ENCODE results near the gene SLFNL1. TPM values are rescaled to one million over a fixed set of nuclear protein-coding genes. Genes with fewer than 3 reads are reported as not detected.

Gene SLFNL1
- total RNA-seq, 1 donor from 2014 or later = 0.18 TPM

GRCh38 chr1:41038110-41038509, 16.6 kb upstream of the SLFNL1 start:
- no peak overlapping the region for H3K4me3 Mint-ChIP-seq (ENCODE audit: unreplicated experiment)
- peaks cover 15% of the 10 kb centered on the region for H3K36me3 Mint-ChIP-seq (ENCODE audit: low read depth, unreplicated experiment)
- H3K27me3 ChIP-seq (ENCODE audit: insufficient read depth, low read length) = no peaks in the 10 kb centered on the region
- no peak for FAIRE-seq
- no peaks in the 10 kb centered on the region for H3K9me3 ChIP-seq (ENCODE audit: insufficient read depth, low read depth, low read length)
- H3K27me3 Mint-ChIP-seq (ENCODE audit: low read depth, unreplicated experiment) = no peaks in the 10 kb centered on the region
- H3K4me3 ChIP-seq (ENCODE audit: insufficient read depth, low read depth, low read length) = no peak overlapping the region
- H3K27ac ChIP-seq (ENCODE audit: low read depth, low read length) = no peak overlapping the region
- peaks cover 8% of the 10 kb centered on the region for H3K4me1 Mint-ChIP-seq (ENCODE audit: low read depth, unreplicated experiment)
- H3K4me1 ChIP-seq (ENCODE audit: insufficient read depth, low read length) = no peaks in the 10 kb centered on the region
- no peak overlapping the region for H3K4me2 ChIP-seq (ENCODE audit: low read length)
- H3K79me2 ChIP-seq (ENCODE audit: insufficient read depth, low read length) = no peaks in the 10 kb centered on the region
- H3K9ac ChIP-seq (ENCODE audit: low read length) = no peak overlapping the region
- H3K9me3 Mint-ChIP-seq (ENCODE audit: unreplicated experiment) = no peaks in the 10 kb centered on the region
- TF ChIP-seq, protein P1, sequence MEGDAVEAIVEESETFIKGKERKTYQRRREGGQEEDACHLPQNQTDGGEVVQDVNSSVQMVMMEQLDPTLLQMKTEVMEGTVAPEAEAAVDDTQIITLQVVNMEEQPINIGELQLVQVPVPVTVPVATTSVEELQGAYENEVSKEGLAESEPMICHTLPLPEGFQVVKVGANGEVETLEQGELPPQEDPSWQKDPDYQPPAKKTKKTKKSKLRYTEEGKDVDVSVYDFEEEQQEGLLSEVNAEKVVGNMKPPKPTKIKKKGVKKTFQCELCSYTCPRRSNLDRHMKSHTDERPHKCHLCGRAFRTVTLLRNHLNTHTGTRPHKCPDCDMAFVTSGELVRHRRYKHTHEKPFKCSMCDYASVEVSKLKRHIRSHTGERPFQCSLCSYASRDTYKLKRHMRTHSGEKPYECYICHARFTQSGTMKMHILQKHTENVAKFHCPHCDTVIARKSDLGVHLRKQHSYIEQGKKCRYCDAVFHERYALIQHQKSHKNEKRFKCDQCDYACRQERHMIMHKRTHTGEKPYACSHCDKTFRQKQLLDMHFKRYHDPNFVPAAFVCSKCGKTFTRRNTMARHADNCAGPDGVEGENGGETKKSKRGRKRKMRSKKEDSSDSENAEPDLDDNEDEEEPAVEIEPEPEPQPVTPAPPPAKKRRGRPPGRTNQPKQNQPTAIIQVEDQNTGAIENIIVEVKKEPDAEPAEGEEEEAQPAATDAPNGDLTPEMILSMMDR (IDR thresholded peaks at IDR 0.05; ENCODE audit: insufficient read depth, low read depth, low read length) = no peak
- no peak for TF ChIP-seq EZH2 (IDR thresholded peaks at IDR 0.05; ENCODE audit: insufficient read depth, low read length)
- no peak overlapping the region for H3K27ac Mint-ChIP-seq (ENCODE audit: unreplicated experiment)
- H4K20me1 ChIP-seq (ENCODE audit: insufficient read depth, low read length) = no peaks in the 10 kb centered on the region
- DNase-seq (ENCODE audit: low read depth) = no peak
- no peak overlapping the region for H2AFZ ChIP-seq (ENCODE audit: low read depth, low read length)
- H3K36me3 ChIP-seq (ENCODE audit: insufficient read depth, low read length) = peaks cover 11% of the 10 kb centered on the region

DNA sequence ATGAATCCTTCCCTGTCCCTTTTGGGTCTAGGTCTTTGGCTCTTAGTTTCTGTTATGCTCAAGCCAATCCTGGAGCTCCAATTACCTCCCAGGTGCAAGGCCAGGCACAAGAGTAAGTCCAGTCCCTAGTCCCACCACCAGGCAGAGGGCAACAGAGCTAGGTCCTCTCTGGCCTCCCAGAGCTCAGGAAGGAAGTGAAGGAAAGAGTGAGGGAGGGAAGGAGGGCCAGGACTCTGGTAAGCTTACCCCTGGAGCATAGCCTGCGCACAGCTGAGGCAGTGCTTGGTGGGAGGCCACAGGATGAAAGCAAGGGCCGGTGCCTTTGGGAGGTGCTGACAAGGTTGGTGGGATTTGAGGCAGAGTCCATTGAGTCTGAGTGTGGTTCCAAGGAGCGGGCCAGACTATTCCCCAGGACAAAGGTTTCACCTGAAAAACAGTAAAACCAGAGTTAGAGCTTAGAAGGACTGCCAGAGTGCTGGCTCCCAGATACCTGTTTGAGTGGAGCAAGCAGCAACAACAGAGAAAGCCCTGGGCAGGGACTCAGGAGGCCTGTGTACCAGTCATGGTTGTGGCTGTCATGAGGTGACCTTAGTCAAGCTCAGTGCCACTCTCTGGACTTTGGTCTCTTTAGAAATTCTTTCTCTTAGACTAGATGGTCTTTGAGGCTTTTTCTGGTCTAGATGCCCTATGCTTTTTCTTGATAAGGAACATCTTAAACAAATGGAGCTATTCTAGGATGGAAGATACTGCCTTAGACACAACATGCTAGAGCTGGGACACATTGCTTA, 15.8 kb upstream of the SLFNL1 start:
- no peak overlapping the region for H3K27ac Mint-ChIP-seq (ENCODE audit: unreplicated experiment)
- TF ChIP-seq, protein P1 (IDR thresholded peaks at IDR 0.05; ENCODE audit: insufficient read depth, low read depth, low read length) = no peak
- TF ChIP-seq EZH2 (IDR thresholded peaks at IDR 0.05; ENCODE audit: insufficient read depth, low read length) = no peak
- H3K36me3 Mint-ChIP-seq (ENCODE audit: low read depth, unreplicated experiment) = peaks cover 14% of the 10 kb centered on the region
- no peaks in the 10 kb centered on the region for H3K27me3 ChIP-seq (ENCODE audit: insufficient read depth, low read length)
- H3K4me3 ChIP-seq (ENCODE audit: insufficient read depth, low read depth, low read length) = no peak overlapping the region
- H3K9me3 Mint-ChIP-seq (ENCODE audit: unreplicated experiment) = no peaks in the 10 kb centered on the region
- DNase-seq (ENCODE audit: low read depth) (no peak), FAIRE-seq (no peak)
- H3K4me3 Mint-ChIP-seq (ENCODE audit: unreplicated experiment) = no peak overlapping the region
- H3K4me1 ChIP-seq (ENCODE audit: insufficient read depth, low read length) = no peaks in the 10 kb centered on the region
- H4K20me1 ChIP-seq (ENCODE audit: insufficient read depth, low read length) = no peaks in the 10 kb centered on the region
- no peaks in the 10 kb centered on the region for H3K27me3 Mint-ChIP-seq (ENCODE audit: low read depth, unreplicated experiment)
- H3K79me2 ChIP-seq (ENCODE audit: insufficient read depth, low read length) = no peaks in the 10 kb centered on the region
- H3K9me3 ChIP-seq (ENCODE audit: insufficient read depth, low read depth, low read length) = no peaks in the 10 kb centered on the region
- H3K4me2 ChIP-seq (ENCODE audit: low read length) = no peak overlapping the region
- peaks cover 11% of the 10 kb centered on the region for H3K36me3 ChIP-seq (ENCODE audit: insufficient read depth, low read length)
- no peak overlapping the region for H3K9ac ChIP-seq (ENCODE audit: low read length)
- no peak overlapping the region for H2AFZ ChIP-seq (ENCODE audit: low read depth, low read length)
- peaks cover 6% of the 10 kb centered on the region for H3K4me1 Mint-ChIP-seq (ENCODE audit: low read depth, unreplicated experiment)
- H3K27ac ChIP-seq (ENCODE audit: low read depth, low read length) = no peak overlapping the region

DNA sequence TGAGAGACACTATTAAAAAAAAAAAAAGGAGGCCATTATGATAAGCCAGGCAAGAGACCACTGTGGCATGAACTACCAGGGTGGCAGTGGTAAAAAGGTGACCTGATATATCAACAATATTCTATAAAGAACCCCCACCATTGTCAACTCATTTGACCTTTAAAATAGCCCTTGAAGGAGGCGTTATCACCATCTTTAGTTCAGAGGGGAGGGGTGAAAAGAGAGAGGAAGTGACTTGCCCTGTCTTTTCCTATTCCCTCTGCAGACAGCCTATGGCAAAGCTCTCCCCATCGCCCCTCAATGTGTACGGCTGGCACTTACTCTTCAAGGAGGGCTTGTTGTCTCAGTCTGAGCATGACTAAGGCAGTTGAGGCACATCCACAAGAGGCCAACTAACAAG, 11.7 kb upstream of the SLFNL1 start:
- TF ChIP-seq EZH2 (IDR thresholded peaks at IDR 0.05; ENCODE audit: insufficient read depth, low read length) = no peak
- TF ChIP-seq, protein P1 (IDR thresholded peaks at IDR 0.05; ENCODE audit: insufficient read depth, low read depth, low read length) = no peak
- Histone ChIP-seq H4K20me1 (ENCODE audit: insufficient read depth, low read length) (no peaks in the 10 kb centered on the region), H3K9me3 (ENCODE audit: insufficient read depth, low read depth, low read length) (no peaks in the 10 kb centered on the region), H3K27ac (ENCODE audit: low read depth, low read length) (no peak overlapping the region), H3K4me1 (ENCODE audit: insufficient read depth, low read length) (no peaks in the 10 kb centered on the region), H3K9ac (ENCODE audit: low read length) (no peak overlapping the region), H3K36me3 (ENCODE audit: insufficient read depth, low read length) (peaks cover 11% of the 10 kb centered on the region), H3K79me2 (ENCODE audit: insufficient read depth, low read length) (no peaks in the 10 kb centered on the region), H3K4me2 (ENCODE audit: low read length) (no peak overlapping the region), H2AFZ (ENCODE audit: low read depth, low read length) (no peak overlapping the region), H3K4me3 (ENCODE audit: insufficient read depth, low read depth, low read length) (no peak overlapping the region), H3K27me3 (ENCODE audit: insufficient read depth, low read length) (no peaks in the 10 kb centered on the region)
- Mint-ChIP-seq H3K4me3 (ENCODE audit: unreplicated experiment) (no peak overlapping the region), H3K9me3 (ENCODE audit: unreplicated experiment) (no peaks in the 10 kb centered on the region), H3K36me3 (ENCODE audit: low read depth, unreplicated experiment) (peaks cover 21% of the 10 kb centered on the region), H3K27me3 (ENCODE audit: low read depth, unreplicated experiment) (no peaks in the 10 kb centered on the region), H3K4me1 (ENCODE audit: low read depth, unreplicated experiment) (peaks cover 3% of the 10 kb centered on the region), H3K27ac (ENCODE audit: unreplicated experiment) (no peak overlapping the region)
- FAIRE-seq (no peak), DNase-seq (ENCODE audit: low read depth) (no peak)

Measured in astrocyte (in vitro differentiated cells and primary cell).